Measurements from ENCODE around the gene PACRG.

Gene PACRG

GRCh38 chr6:163254341-163254835, 526.6 kb downstream of the PACRG start:
- ChIA-PET CTCF (no interaction called here), POLR2A (ENCODE audit: low non-redundant PET) (no interaction called here)
- DNase-seq (ENCODE audit: low spot score): no peak
- TF ChIP-seq CTCF (conservative IDR thresholded peaks at IDR 0.05; ENCODE audit: low read depth): no peak
- H3K27ac ChIP-seq: no peak overlapping the region

- no peak for DNase-seq (ENCODE audit: low spot score)
- ChIA-PET CTCF (no interaction called here), POLR2A (ENCODE audit: low non-redundant PET) (no interaction called here)
- no peak for TF ChIP-seq CTCF (conservative IDR thresholded peaks at IDR 0.05; ENCODE audit: low read depth)
- no peak overlapping the region for H3K27ac ChIP-seq
Observed at GRCh38 chr6:163255265-163255664, 527.5 kb downstream of the PACRG start.

GRCh38 chr6:163259689-163260088, 531.9 kb downstream of the PACRG start:
- POLR2A ChIA-PET (ENCODE audit: low non-redundant PET): no interaction called here

GRCh38 chr6:163260111-163260895, 532.5 kb downstream of the PACRG start:
- no peak for DNase-seq (ENCODE audit: low spot score)
- no peak for TF ChIP-seq CTCF (conservative IDR thresholded peaks at IDR 0.05; ENCODE audit: low read depth)
- ChIA-PET POLR2A (ENCODE audit: low non-redundant PET) (no interaction called here), CTCF (interaction anchor here (0.5 kb wide), 1 partner anchor 151 kb away, joined by 4 read pairs; no protein-coding TSS in a partner anchor)
- H3K27ac ChIP-seq: no peak overlapping the region

More at GRCh38 chr6:163259689-163260088, 531.9 kb downstream of the PACRG start:
- DNase-seq (ENCODE audit: low spot score): no peak
- CTCF ChIA-PET: interaction anchor here (0.5 to 0.6 kb wide), 2 partner anchors 152 to 958 kb away, joined by 3 to 4 read pairs; no protein-coding TSS in a partner anchor
- TF ChIP-seq CTCF (conservative IDR thresholded peaks at IDR 0.05; ENCODE audit: low read depth): no peak
- no peak overlapping the region for H3K27ac ChIP-seq

GRCh38 chr6:163260911-163261310, 533.1 kb downstream of the PACRG start:
- CTCF ChIA-PET: interaction anchor here (0.6 kb wide), 1 partner anchor 29 kb away, joined by 4 read pairs; no protein-coding TSS in a partner anchor

GRCh38 chr6:163261361-163261760, 533.6 kb downstream of the PACRG start:
- DNase-seq (ENCODE audit: low spot score): no peak
- ChIA-PET POLR2A (ENCODE audit: low non-redundant PET) (no interaction called here), CTCF (interaction anchor here (0.6 kb wide), 1 partner anchor 30 kb away, joined by 4 read pairs; no protein-coding TSS in a partner anchor)
- no peak for TF ChIP-seq CTCF (conservative IDR thresholded peaks at IDR 0.05; ENCODE audit: low read depth)
- no peak overlapping the region for H3K27ac ChIP-seq

More at GRCh38 chr6:163260911-163261310, 533.1 kb downstream of the PACRG start:
- POLR2A ChIA-PET (ENCODE audit: low non-redundant PET): no interaction called here
- no peak for DNase-seq (ENCODE audit: low spot score)
- no peak overlapping the region for H3K27ac ChIP-seq
- no peak for TF ChIP-seq CTCF (conservative IDR thresholded peaks at IDR 0.05; ENCODE audit: low read depth)

Measured in RWPE1 (cell line).